HAP-1 (cell line): ENCODE measurements around the gene SREBF2.
A peak's percentile ranks its signal among the peaks of the same experiment; 100 is the strongest.

Source experiments
- DNase-seq, 2 experiments: peaks; one replicate each; pipeline ENCODE4 v3.0.0-alpha.2; 2016 to 2020; ENCODE audit warnings: low spot score in 2 of 2
- H3K27me3 ChIP-seq: fragments of 250-450 bp; sonication (Bioruptor Pico); 2 replicates; pipeline ENCODE4 v1.5.1; 2020; ENCODE audit warnings: low read depth, mild to moderate bottlenecking, moderate library complexity
- H3K36me3 ChIP-seq: fragments of 250-450 bp; sonication (Bioruptor Pico); replicated peaks from 2 replicates; pipeline ENCODE4 v1.5.1; 2020; ENCODE audit warnings: mild to moderate bottlenecking
- H3K4me1 ChIP-seq: fragments of 250-450 bp; sonication (Bioruptor Pico); 2 replicates; pipeline ENCODE4 v1.5.1; 2020; ENCODE audit warnings: mild to moderate bottlenecking
- H3K4me3 ChIP-seq: fragments of 250-450 bp; sonication (Bioruptor Pico); 2 replicates; pipeline ENCODE4 v1.5.1; 2020; ENCODE audit warnings: mild to moderate bottlenecking, moderate library complexity
- H3K9me3 ChIP-seq: fragments of 250-450 bp; sonication (Bioruptor Pico); 2 replicates; pipeline ENCODE4 v1.5.1; 2020; ENCODE audit warnings: mild to moderate bottlenecking, moderate library complexity
- in situ Hi-C: fragments of 300-500 bp; cut with MboI; formaldehyde crosslinking; loops from 3 replicates; pipeline ENCODE4 v1.14.3; 2020; ENCODE audit warnings: low sequenced_read_pairs, inconsistent platforms, mixed read lengths

Gene SREBF2

DNA sequence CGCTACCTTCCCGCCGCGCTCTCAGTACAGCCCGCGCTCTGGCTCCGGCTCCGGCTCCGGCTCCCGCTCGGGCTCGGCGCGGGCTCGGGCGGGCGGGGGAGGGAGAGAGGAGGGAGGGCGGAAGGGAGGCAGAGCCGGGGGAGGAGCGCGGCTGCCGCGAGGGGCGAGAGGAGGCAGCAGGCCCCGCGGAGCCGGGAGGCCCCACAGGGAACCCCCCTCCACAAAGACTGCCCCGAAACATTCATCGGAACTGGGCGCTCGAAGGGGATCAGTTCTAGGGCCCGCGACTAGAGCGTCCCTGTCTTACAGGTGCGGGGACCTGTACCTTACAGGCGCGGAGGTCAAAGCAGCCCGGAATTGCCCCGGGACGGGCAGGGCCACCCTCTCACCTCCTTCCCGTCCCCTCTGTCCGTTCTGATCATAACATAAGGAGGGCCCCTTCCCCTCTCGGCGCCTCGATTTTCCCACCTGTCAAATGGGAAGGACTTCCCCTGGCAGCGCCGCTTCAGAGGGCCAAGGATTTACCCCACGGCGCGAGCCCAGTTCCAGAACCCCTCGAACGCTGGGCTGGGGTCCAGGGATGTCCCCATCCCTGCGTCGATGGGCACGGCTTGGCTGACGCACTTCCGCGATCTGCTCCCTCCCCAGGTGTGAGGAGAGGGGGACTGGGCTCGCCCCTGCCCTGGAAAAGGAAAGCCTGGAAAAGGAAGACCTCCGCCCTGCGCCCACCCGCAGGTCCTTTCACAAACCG lies 82.3 kb downstream of the SREBF2 start, which contains the start of gene SHISA8:
SHISA8 (minus strand) TSS at position 40 of the 751 bp plus-strand sequence. CDS start 407 bp downstream, outside the sequence.
- H3K4me1 ChIP-seq = peaks cover 3% of the 10 kb centered on the region
- no peaks in the 10 kb centered on the region; the same call in 1 of the 2 replicates for H3K36me3 ChIP-seq
- peak; percentile 28 to 82 for DNase-seq
- H3K4me3 ChIP-seq = peak within 1 kb of the TSS; percentile 31
- in situ Hi-C loops = no loop called here
- H3K9me3 ChIP-seq = no peaks in the 10 kb centered on the region
- H3K27me3 ChIP-seq = peaks cover 3% of the 10 kb centered on the region

DNA sequence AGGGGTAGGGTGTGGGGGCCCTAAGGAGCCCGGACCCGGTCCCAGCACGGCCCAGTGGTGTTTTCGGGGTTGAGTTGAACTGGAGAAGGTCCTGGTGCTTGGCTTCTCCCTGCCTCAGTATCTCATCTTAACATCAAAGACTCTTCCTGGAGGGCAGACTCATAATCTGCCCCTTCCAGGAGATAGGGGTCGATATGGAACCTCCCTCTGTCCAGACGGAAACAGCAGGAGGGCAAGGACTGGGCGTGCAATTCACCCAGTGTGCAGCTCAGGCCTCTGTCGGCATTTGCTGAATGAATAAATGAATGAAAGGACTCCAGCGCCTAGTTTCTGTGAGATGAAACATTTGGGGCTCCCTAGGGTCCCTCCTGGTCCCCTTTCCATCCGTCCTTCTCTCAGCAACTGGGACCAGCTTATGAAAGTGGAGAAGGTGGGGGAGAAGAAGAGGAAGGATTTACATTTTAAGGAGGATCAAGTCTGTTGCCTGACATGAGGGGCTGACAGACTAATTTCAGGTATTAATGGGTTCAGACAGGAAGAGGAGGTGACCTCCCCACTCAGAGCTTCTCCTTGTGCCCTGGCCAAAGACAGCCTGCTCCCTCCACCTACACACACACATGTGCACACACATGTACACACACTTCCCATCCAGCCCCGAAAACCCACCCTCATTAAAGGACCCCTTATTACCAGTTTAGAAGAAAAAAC lies 83.0 kb downstream of the SREBF2 start:
- in situ Hi-C loops = no loop called here
- Histone ChIP-seq H3K36me3 (no peaks in the 10 kb centered on the region; the same call in 1 of the 2 replicates), H3K4me1 (peaks cover 3% of the 10 kb centered on the region), H3K9me3 (no peaks in the 10 kb centered on the region), H3K27me3 (peaks cover 3% of the 10 kb centered on the region), H3K4me3 (no peak overlapping the region)
- no peak for DNase-seq

DNA sequence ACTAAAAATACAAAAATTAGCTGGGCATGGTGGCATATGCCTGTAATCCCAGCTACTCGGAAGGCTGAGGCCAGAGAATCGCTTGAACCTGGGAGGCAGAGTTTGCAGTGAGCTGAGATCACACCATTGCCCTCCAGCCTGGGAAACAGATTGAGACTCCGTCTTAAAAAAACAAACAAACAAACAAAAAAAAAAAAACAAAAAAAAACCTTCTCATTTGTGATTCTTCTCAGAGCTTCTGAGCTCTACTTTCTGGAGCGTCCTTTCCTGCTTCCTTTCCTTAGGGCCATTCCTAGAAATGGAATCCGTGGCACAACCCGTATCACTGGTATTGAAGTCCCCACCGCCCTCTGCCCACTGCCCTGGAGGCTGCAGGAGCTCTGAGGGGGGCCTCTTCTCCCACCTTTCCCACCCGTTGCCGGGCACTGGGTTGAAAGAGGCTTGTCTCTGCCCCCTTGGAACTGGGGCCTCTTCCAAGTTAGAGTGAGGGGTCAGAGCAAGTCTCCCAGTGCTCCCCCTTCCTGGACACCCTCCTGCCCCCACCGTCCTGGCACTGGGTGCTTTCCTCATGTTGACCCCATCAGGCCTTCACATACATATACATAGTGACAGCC lies 83.9 kb downstream of the SREBF2 start:
- H3K9me3 ChIP-seq = no peaks in the 10 kb centered on the region
- H3K4me1 ChIP-seq = peaks cover 3% of the 10 kb centered on the region
- in situ Hi-C loops = no loop called here
- DNase-seq = no peak
- H3K36me3 ChIP-seq = no peaks in the 10 kb centered on the region; the same call in 1 of the 2 replicates
- H3K27me3 ChIP-seq = peaks cover 3% of the 10 kb centered on the region
- no peak overlapping the region for H3K4me3 ChIP-seq

DNA sequence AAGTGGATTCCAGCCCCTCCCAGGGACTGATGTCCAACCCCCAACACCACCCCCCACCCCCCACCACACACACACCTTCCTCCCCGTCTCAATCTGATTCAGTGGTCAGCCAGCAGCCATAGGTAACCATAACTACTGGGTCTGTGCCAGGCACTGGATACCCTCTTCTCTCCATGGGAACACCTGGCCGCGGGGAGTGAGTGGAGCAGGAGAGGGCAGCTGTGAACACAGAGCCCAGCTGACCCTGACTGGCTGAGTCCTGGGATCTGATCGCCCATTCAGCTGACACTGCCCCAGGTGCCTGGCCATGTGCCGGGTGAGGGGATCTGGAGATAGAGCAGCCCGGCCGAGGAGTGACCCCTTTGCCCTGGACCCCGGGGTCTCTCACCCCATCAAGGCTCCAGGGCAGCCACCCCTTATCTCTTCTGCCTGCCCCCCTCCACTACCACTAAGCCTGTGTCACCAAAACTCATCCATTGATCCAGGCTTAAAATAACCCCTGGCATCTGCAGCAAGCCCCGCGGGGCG lies 84.5 kb downstream of the SREBF2 start:
- Histone ChIP-seq H3K9me3 (no peaks in the 10 kb centered on the region), H3K27me3 (peaks cover 3% of the 10 kb centered on the region), H3K36me3 (no peaks in the 10 kb centered on the region; the same call in 1 of the 2 replicates), H3K4me3 (no peak overlapping the region), H3K4me1 (peaks cover 3% of the 10 kb centered on the region)
- in situ Hi-C loops = no loop called here
- no peak for DNase-seq

DNA sequence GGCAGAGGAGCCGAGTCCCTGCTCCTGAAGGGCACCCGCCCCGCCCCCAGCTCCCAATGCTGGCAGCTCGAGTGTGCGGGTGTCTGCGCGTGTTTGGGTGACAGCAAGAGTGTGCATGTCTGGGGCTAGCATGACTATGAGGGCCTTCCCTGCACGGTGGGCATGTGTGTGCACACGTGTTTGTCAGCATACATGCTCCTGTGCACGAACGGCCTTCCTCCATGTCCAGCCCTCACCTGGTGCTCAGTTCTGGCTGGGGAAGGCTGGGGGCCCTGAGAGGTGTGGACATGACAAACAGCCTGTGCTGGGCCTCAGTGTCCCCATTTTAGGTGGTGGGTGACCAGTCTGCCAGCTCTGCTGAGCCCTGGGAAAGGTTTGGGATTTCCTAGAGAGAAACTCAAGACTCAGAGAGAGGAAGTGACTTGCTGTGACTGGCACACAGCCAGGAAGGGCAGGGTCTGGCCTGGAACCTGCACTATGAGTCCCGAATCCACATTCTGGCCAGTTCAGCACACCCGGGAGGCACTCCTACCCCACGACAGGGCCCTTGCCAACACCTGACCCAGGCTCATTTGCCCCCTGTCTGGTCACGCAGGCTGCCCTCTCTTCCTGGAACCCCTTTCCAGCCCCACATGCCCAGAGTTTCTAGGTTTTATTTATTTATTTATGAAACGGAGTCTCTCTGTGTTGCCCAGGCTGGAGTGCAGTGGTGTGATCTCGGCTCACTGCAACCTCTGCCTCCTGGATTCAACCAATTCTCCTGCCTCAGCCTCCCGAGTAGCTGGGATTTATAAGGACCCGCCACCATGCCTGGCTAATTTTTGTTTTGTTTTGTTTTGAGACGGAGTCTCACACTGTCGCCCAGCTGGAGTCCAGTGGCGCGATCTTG lies 85.2 kb downstream of the SREBF2 start:
- Histone ChIP-seq H3K4me3 (no peak overlapping the region), H3K9me3 (no peaks in the 10 kb centered on the region), H3K27me3 (peaks cover 3% of the 10 kb centered on the region), H3K4me1 (peaks cover 3% of the 10 kb centered on the region), H3K36me3 (no peaks in the 10 kb centered on the region)
- no peak for DNase-seq
- in situ Hi-C loops = no loop called here

DNA sequence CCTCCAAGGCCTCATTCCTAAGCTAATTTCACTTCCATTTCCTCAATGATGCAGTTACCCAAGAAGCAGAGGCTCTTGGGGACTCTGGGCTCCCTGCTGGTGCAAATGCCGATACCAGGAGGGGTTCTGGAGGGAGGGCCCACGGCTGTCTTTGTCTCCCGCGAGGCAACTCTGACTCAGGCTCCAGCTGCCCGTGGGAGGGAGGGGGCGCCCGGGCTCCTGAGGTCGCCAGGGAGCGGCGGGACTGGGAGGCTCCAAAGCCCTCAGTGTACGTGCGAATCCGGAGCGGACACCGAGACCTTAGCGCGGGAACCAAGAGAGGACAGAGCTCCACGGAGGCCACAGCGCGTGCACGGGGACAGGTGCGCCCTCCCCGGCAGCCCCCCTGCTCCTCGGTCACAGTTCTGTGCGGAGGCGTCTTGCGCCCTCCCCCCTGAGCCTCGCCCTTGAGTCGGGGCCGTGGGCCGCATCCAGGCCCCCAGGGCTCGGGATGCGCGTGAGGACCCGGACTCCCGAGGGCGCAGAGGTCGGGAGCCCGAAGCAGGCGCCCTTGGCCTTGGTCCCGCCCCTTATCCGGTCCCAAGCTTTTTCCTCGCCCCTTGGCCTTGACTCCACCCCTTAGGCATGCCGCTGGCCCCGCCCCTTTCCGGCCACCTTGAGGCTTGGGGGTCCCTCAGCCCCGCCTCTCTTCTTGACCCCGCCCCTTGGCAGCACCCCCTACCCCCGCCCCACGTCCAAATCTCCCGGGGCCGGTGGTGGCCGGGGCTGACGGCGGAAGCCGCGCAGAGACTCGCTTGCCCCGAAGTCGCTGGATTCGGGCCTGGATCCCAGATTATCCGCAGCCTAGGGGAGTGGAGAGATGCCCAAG lies 86.7 kb downstream of the SREBF2 start:
- Histone ChIP-seq H3K27me3 (peaks cover 3% of the 10 kb centered on the region), H3K36me3 (no peaks in the 10 kb centered on the region), H3K4me1 (peaks cover 3% of the 10 kb centered on the region; the same call in 1 of the 2 replicates), H3K9me3 (no peaks in the 10 kb centered on the region), H3K4me3 (no peak overlapping the region)
- in situ Hi-C loops = no loop called here
- DNase-seq = no peak

DNA sequence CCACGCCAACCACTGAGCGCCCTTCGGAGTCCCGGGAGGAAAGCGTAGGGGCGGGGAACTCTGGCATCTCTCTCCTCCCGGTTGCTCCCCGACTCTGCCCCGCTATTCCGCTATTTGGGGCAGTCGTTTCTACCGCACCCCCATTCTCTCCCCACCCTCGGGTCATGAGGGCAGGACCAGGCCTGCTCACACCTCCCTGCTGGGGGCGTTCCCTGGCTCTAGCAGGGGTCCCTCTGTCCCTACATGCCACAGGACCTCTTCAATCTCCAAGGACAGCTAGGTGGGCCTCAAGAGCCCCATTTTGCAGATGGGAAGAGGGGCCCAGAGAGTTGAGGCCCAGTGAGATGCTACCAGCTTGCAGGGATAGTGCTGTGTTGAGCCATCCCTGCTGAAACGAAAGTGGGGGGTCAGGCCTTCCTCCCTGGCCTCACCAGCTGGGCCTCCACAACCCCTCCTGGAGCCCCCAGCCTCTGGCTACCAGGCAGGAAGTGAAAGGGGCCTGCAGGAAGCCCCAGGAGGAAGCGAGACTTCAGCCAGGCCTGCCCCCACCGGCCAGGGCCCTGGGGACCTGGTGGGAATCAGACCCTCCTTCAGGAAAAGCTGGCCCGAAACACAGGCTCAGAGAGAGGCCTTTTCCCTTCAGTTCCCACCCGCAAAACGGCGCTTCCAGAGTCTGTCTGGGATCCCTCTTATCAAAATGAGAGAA lies 87.5 kb downstream of the SREBF2 start:
- Histone ChIP-seq H3K4me3 (no peak overlapping the region), H3K9me3 (no peaks in the 10 kb centered on the region), H3K36me3 (no peaks in the 10 kb centered on the region), H3K4me1 (no peaks in the 10 kb centered on the region; the same call in 1 of the 2 replicates), H3K27me3 (peaks cover 3% of the 10 kb centered on the region)
- DNase-seq = no peak
- in situ Hi-C loops = no loop called here

DNA sequence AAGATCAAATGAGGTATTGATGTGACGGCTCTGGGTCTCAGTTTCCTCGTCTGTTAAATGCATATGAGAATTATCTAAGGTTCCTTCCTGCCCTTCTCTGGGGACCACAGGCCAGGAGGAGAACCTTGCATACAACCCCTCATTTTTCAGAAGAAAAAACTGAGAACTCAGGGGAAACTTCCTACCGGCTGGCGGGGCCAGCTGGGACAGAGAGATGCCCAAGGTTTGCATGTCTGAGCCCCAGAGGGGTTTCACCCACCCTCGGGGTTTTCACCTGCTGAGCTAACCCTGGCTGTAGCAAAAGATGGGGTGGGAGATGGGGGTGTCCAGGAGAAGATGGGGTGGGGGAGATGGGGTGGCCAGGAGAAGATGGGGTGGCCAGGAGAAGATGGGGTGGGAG lies 89.4 kb downstream of the SREBF2 start:
- Histone ChIP-seq H3K27me3 (peaks cover 6% of the 10 kb centered on the region), H3K9me3 (no peaks in the 10 kb centered on the region), H3K36me3 (no peaks in the 10 kb centered on the region), H3K4me3 (no peak overlapping the region), H3K4me1 (peaks cover 3% of the 10 kb centered on the region; the same call in 1 of the 2 replicates)
- DNase-seq = no peak
- in situ Hi-C loops = no loop called here

DNA sequence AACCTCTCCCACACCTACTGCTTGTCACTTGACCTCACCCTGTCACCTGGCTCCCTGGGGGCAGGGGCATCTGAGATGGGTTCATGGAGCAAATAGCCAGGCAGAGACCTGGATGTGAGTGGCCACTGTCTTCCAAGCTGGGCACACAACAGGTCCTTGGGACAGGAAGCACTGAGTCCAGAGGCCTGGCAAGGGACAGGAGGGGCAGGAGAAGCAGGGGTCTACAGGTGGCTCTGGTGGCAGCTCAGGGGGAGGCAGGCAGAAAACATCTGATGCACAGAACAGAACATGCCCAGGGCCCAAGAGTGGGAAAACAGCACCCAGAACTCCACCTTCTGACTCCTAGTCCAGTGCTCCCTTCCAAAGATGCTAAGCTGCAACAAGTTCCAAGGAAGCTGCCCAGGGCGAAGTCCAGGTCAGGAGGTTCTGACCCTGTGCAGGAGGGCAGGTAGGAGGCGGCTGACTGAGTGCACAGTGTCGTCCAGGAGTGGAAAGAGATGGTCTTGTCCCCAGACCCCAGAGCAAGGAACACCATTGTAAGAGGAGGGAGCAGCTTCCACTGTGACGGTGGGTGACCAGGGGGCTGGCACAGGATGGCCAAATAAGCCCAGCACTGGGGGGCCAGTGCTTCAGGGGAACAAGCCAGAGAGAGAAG lies 90.2 kb downstream of the SREBF2 start:
- H3K27me3 ChIP-seq = peaks cover 6% of the 10 kb centered on the region
- in situ Hi-C loops = no loop called here
- peaks cover 3% of the 10 kb centered on the region; the same call in 1 of the 2 replicates for H3K4me1 ChIP-seq
- DNase-seq = no peak
- no peaks in the 10 kb centered on the region for H3K36me3 ChIP-seq
- H3K4me3 ChIP-seq = no peak overlapping the region
- no peaks in the 10 kb centered on the region for H3K9me3 ChIP-seq

DNA sequence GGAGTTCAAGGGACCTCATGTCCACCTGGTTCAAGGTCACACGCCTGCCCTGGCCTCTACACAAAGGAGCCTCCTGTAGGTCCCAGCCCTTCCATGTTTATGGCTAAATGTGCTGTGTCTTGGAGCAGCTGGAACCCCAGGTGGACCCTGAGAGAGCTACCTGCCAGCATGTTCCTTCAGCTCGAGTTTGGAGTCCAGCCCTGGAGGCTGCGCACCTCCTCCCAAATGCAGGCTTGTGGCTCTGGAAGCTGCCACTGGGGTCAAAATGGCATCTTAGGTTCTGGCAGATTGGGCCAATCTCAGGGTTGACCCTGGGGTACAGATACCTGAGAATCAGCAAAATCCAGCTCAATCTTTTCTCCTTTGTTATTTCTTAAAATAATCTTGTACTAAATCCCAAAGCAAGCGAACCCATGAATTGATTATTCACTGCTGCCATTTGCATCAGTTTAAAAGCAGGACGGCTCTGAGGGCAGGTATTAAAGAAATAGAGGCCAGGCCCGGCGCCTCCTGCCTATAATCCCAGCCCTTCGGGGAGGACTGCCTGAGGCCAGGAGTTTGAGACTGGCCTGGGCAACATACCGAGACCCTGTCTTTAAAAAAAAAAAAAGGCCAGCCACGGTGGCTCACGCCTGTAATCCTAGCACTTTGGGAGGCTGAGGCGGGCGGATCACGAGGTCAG lies 90.8 kb downstream of the SREBF2 start:
- DNase-seq = no peak
- peaks cover 3% of the 10 kb centered on the region; the same call in 1 of the 2 replicates for H3K4me1 ChIP-seq
- in situ Hi-C loops = no loop called here
- H3K27me3 ChIP-seq = peaks cover 6% of the 10 kb centered on the region
- H3K9me3 ChIP-seq = no peaks in the 10 kb centered on the region
- H3K4me3 ChIP-seq = no peak overlapping the region
- H3K36me3 ChIP-seq = no peaks in the 10 kb centered on the region

DNA sequence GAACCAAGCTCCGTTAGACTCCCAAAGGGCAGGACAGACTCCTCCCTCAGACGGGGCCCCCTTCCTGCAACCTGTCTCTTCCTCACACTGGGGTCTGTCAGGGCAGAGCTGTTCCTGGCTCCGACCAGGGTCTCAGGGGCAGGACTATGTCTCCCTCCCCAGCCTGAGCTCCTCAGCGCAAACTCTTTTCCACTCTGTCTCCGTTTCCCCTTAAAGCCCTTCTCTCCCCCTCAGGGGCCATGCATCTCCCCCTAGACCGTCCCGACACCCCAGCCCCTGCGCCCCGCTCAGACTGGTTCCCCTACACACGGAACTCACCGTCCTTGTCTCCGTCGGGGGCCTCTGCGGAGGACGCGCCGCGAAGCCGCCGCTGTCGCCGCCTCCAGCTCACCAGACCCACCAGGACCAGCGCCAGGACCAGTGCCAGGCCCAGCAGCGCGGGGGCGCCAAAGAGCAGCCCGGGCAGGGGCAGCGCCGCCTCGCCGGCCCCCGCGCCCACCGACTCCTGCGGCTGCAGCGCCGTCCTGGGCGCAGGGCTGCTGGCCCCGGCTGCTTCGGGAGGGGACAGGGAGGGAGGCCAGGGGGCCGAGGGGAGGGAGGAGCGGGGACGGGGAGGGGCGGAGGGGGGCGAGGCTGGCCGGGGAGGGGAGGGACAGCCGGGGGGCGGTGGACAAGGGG lies 93.0 kb downstream of the SREBF2 start:
- Histone ChIP-seq H3K36me3 (no peaks in the 10 kb centered on the region), H3K9me3 (no peaks in the 10 kb centered on the region), H3K4me3 (peak overlapping the region; percentile 23), H3K4me1 (peaks cover 3% of the 10 kb centered on the region; the same call in 1 of the 2 replicates), H3K27me3 (peaks cover 6% of the 10 kb centered on the region)
- in situ Hi-C loops = no loop called here
- DNase-seq = peak; percentile 59 to 85
